ENCODE measurements around the gene ZDHHC22. TPM values are rescaled to one million over a fixed set of nuclear protein-coding genes. Genes with fewer than 3 reads are reported as not detected.
"Not testable (repeated sequence)": the region's sequence is repeated elsewhere in the genome, so short reads cannot be mapped to it uniquely, and the experiment has no call there.

Gene ZDHHC22
- total RNA-seq, 1 donor from 2014 or later, result 0.30 TPM

DNA sequence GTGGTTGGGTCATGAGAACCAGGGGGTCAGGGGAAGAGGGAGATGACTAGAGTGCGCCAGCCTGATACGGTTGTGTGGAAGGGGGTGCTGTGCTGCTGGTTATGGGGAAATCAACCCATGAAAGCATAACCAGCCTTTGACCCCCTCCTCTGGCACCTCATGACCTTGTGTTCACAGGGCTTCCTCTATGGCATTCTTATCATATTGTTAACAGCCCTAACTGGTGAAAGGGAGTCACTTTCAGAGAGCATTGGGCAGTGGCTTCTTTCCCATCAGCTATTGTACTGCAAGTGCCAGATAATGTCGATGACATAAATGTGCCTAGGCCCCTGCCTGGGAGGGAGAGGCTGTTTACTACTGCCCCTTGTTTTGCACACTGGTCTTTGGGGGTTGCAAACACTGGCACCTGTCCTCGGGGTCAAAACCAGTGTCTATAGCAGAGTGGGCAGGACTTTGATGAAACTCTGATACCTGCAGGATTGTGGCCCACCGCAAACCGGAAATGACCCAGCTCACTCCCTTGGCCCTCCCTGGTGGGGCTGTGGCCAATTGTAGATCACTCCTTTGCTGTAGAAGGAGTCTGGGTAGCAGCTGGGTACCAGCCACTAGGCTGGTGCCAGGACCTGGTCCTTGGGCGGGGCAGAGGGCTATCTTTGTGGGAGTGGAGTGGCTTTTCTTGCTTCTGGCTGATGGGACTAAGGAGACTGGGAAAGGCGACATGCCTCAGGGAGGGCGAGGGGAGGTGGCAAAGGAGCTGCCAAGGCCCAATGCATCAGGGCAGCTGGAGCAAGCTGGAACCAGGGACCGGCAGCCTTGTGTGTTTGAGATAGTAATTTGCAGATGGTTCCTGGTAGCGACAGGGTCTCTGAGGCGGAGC lies 39.4 kb upstream of the ZDHHC22 start:
- Mint-ChIP-seq H3K27ac (ENCODE audit: unreplicated experiment) (no peak overlapping the region), H3K36me3 (ENCODE audit: low read depth) (no peaks in the 10 kb centered on the region)

GRCh38 chr14:77178656-77179055 lies 37.1 kb upstream of the ZDHHC22 start:
- H3K9me3 Mint-ChIP-seq (ENCODE audit: low read depth), result no peaks in the 10 kb centered on the region

More for the DNA sequence above, 39.4 kb upstream of the ZDHHC22 start:
- H3K4me1 Mint-ChIP-seq (ENCODE audit: low read depth), result peaks cover 15% of the 10 kb centered on the region
- H3K9me3 Mint-ChIP-seq (ENCODE audit: low read depth), result no peaks in the 10 kb centered on the region
- peaks cover 24% of the 10 kb centered on the region for H3K27me3 Mint-ChIP-seq (ENCODE audit: low read depth)
- peak overlapping the region; percentile 76 for H3K4me3 Mint-ChIP-seq (ENCODE audit: unreplicated experiment)
- TF ChIP-seq CTCF (IDR thresholded peaks at IDR 0.05), result no peak
- no peak for DNase-seq (ENCODE audit: low spot score)

GRCh38 chr14:77177702-77178101 lies 36.1 kb upstream of the ZDHHC22 start:
- Mint-ChIP-seq H3K9me3 (ENCODE audit: low read depth) (no peaks in the 10 kb centered on the region), H3K36me3 (ENCODE audit: low read depth) (no peaks in the 10 kb centered on the region), H3K4me3 (ENCODE audit: unreplicated experiment) (no peak overlapping the region), H3K27me3 (ENCODE audit: low read depth) (peaks cover 39% of the 10 kb centered on the region), H3K27ac (ENCODE audit: unreplicated experiment) (no peak overlapping the region), H3K4me1 (ENCODE audit: low read depth) (peaks cover 9% of the 10 kb centered on the region)
- TF ChIP-seq CTCF (IDR thresholded peaks at IDR 0.05), result no peak
- no peak for DNase-seq (ENCODE audit: low spot score)

More at GRCh38 chr14:77178656-77179055, 37.1 kb upstream of the ZDHHC22 start:
- Mint-ChIP-seq H3K4me1 (ENCODE audit: low read depth) (peaks cover 10% of the 10 kb centered on the region), H3K27me3 (ENCODE audit: low read depth) (peaks cover 32% of the 10 kb centered on the region), H3K4me3 (ENCODE audit: unreplicated experiment) (no peak overlapping the region), H3K27ac (ENCODE audit: unreplicated experiment) (no peak overlapping the region), H3K36me3 (ENCODE audit: low read depth) (no peaks in the 10 kb centered on the region)
- DNase-seq (ENCODE audit: low spot score), result no peak
- TF ChIP-seq CTCF (IDR thresholded peaks at IDR 0.05), result no peak

- H3K27me3 Mint-ChIP-seq (ENCODE audit: low read depth), result peaks cover 39% of the 10 kb centered on the region
- H3K27ac Mint-ChIP-seq (ENCODE audit: unreplicated experiment), result no peak overlapping the region
- no peaks in the 10 kb centered on the region for H3K36me3 Mint-ChIP-seq (ENCODE audit: low read depth)
- no peaks in the 10 kb centered on the region for H3K4me1 Mint-ChIP-seq (ENCODE audit: low read depth)
- H3K9me3 Mint-ChIP-seq (ENCODE audit: low read depth), result peaks cover under 1% of the 10 kb centered on the region
- H3K4me3 Mint-ChIP-seq (ENCODE audit: unreplicated experiment), result no peak overlapping the region
- no peak for TF ChIP-seq CTCF (IDR thresholded peaks at IDR 0.05)
- no peak for DNase-seq (ENCODE audit: low spot score)
Measured at GRCh38 chr14:77175843-77176242, 34.3 kb upstream of the ZDHHC22 start.

GRCh38 chr14:77173911-77174617 lies 32.5 kb upstream of the ZDHHC22 start:
- H3K36me3 Mint-ChIP-seq (ENCODE audit: low read depth); H3K4me3 Mint-ChIP-seq (ENCODE audit: unreplicated experiment); H3K4me1 Mint-ChIP-seq (ENCODE audit: low read depth); H3K27ac Mint-ChIP-seq (ENCODE audit: unreplicated experiment); DNase-seq (ENCODE audit: low spot score): not testable (repeated sequence)
- H3K9me3 Mint-ChIP-seq (ENCODE audit: low read depth), result peaks cover 12% of the 10 kb centered on the region
- peaks cover 30% of the 10 kb centered on the region for H3K27me3 Mint-ChIP-seq (ENCODE audit: low read depth)

Data from chondrocyte (in vitro differentiated cells).